ENCODE measurements around the gene FKBP7. TPM values are rescaled to one million over a fixed set of nuclear protein-coding genes. Genes with fewer than 3 reads are reported as not detected.

FKBP7 gene
- total and polyA plus RNA-seq, 2 of the 8 experiments (the other 6 are each of a cell fraction or from before 2014, with no cell fraction given) = 3.6 to 7.0 TPM

GRCh38 chr2:178499640-178500039, 21.2 kb upstream of the FKBP7 start:
- no peak overlapping the region for H4K5ac ChIP-seq (ENCODE audit: insufficient read length, low read depth, low read length)
- no peak overlapping the region for H3K4me3 ChIP-seq (ENCODE audit: extremely low read depth in 1 of 4, insufficient read depth in 2 of 4, low read depth in 3 of 4, low read length in 4 of 4)
- 92% methylated on average over 3 of the region's 3 CpGs; no CpG with 5 or more reads in 1 of the 2 experiments for WGBS, 2 experiments (ENCODE audit: extremely low coverage in 1 of 2, insufficient coverage in 1 of 2, insufficient read length in 1 of 2, insufficient replicate concordance in 2 of 2, low coverage in 1 of 2, low lambda C conversion rate in 2 of 2, missing lambda C conversion rate in 1 of 2)
- peaks cover 0 to 1% of the 10 kb centered on the region in 2 experiments for H4K20me1 ChIP-seq (replicated peaks in 1 of 2; ENCODE audit: control insufficient read depth in 1 of 2, insufficient read depth in 2 of 2, low read length in 2 of 2)
- POLR2A ChIA-PET (ENCODE audit: partially characterized antibody) = interaction anchor here (1.3 kb wide), 1 partner anchor 49 kb away, joined by 5 read pairs; the partner anchor contains the start of genes PJVK and PRKRA
- no peak overlapping the region for H2AFZ ChIP-seq (ENCODE audit: low read length)
- H2BK15ac ChIP-seq (ENCODE audit: low read length) = no peak overlapping the region
- H3K27me3 ChIP-seq (replicated peaks in 1 of 4; ENCODE audit: control insufficient read depth in 3 of 4, extremely low read depth in 1 of 4, insufficient read depth in 3 of 4, low read length in 3 of 4) = no peaks in the 10 kb centered on the region
- no peak overlapping the region for H3K27ac ChIP-seq (ENCODE audit: low read depth, low read length)
- no peak overlapping the region for H3K14ac ChIP-seq (ENCODE audit: insufficient read length)
- H3K79me1 ChIP-seq (ENCODE audit: low read depth, low read length) = no peaks in the 10 kb centered on the region
- H4K91ac ChIP-seq (replicated peaks; ENCODE audit: insufficient read length, low read length) = no peak overlapping the region
- no peak overlapping the region for H3K18ac ChIP-seq (ENCODE audit: extremely low read depth, low read length)
- H3K4ac ChIP-seq (replicated peaks; ENCODE audit: insufficient read length, low read depth, low read length) = no peak overlapping the region
- no peaks in the 10 kb centered on the region for H3K23me2 ChIP-seq (ENCODE audit: low read depth, low read length)
- H3K36me3 ChIP-seq (ENCODE audit: control insufficient read depth in 2 of 4, insufficient read depth in 4 of 4, low read length in 3 of 4) = peaks cover 2 to 33% (median 8%) of the 10 kb centered on the region in 4 experiments; a peak in 7 of 8 replicates
- CTCF ChIA-PET (ENCODE audit: partially characterized antibody) = interaction anchor here (0.8 kb wide), 1 partner anchor 24 kb away, joined by 5 read pairs; no protein-coding TSS in a partner anchor
- H2BK20ac ChIP-seq (ENCODE audit: low read length) = no peak overlapping the region
- FAIRE-seq (no peak), DNase-seq (ENCODE audit: low read depth in 1 of 2, low spot score in 2 of 2) (no peak)
- H3K4me2 ChIP-seq (ENCODE audit: insufficient read depth in 1 of 2, low read depth in 2 of 2, low read length in 2 of 2) = no peak overlapping the region
- no peak overlapping the region for H2BK120ac ChIP-seq (replicated peaks; ENCODE audit: low read depth, low read length)
- no peak overlapping the region for H2AK5ac ChIP-seq (ENCODE audit: low read depth, low read length)
- no peak overlapping the region for H3K9ac ChIP-seq (replicated peaks in 1 of 4; ENCODE audit: extremely low read depth in 1 of 4, low read depth in 3 of 4, low read length in 3 of 4)
- H4K8ac ChIP-seq (ENCODE audit: extremely low read depth, insufficient read depth, low read length) = no peak overlapping the region
- no peaks in the 10 kb centered on the region for H3K9me3 ChIP-seq (ENCODE audit: insufficient read depth in 2 of 2, low read depth in 1 of 2, low read length in 1 of 2)
- no peaks in the 10 kb centered on the region for H3K79me2 ChIP-seq (ENCODE audit: control insufficient read depth in 1 of 2, insufficient read depth in 2 of 2, low read length in 2 of 2)
- no peak overlapping the region for H2BK12ac ChIP-seq (ENCODE audit: low read depth, low read length)
- H3K56ac ChIP-seq (replicated peaks; ENCODE audit: insufficient read length, low read depth, low read length) = no peak overlapping the region
- no peaks in the 10 kb centered on the region for H3K4me1 ChIP-seq (replicated peaks in 1 of 4; ENCODE audit: control insufficient read depth in 3 of 4, insufficient read depth in 4 of 4, low read length in 3 of 4)
- no peak overlapping the region for H2BK5ac ChIP-seq (ENCODE audit: low read depth, low read length)
- H3K23ac ChIP-seq (ENCODE audit: insufficient read length) = no peak overlapping the region
- TF ChIP-seq GTF2F1 (IDR thresholded peaks at IDR 0.05; ENCODE audit: borderline replicate concordance, low read depth, low read length) = no peak
- TF ChIP-seq SAP30 (IDR thresholded peaks at IDR 0.05; ENCODE audit: insufficient read depth, insufficient replicate concordance, low read length) = no peak
- TF ChIP-seq POLR2AphosphoS5 (IDR thresholded peaks at IDR 0.05; ENCODE audit: low read depth, low read length) = no peak
- no peak for TF ChIP-seq POU5F1 (IDR thresholded peaks at IDR 0.05; ENCODE audit: low read depth, low read length)
- no peak for TF ChIP-seq SIN3A (conservative IDR thresholded peaks at IDR 0.05 in 1 of 2, IDR thresholded peaks at IDR 0.05 in 1 of 2; ENCODE audit: low read depth in 1 of 2, low read length in 2 of 2)
- TF ChIP-seq SIX5 (IDR thresholded peaks at IDR 0.05; ENCODE audit: low read depth, low read length) = no peak
- TF ChIP-seq SP4 (IDR thresholded peaks at IDR 0.05; ENCODE audit: low read length) = no peak
- no peak for TF ChIP-seq EZH2 (IDR thresholded peaks at IDR 0.05; ENCODE audit: low read depth, low read length, severe bottlenecking)
- no peak for TF ChIP-seq CHD1 (IDR thresholded peaks at IDR 0.05; ENCODE audit: low read depth, low read length)
- no peak for TF ChIP-seq SRF (IDR thresholded peaks at IDR 0.05; ENCODE audit: low read depth, low read length)
- no peak for TF ChIP-seq SUZ12 (IDR thresholded peaks at IDR 0.05; ENCODE audit: low read length)
- TF ChIP-seq MAFK (IDR thresholded peaks at IDR 0.05; ENCODE audit: low read depth, low read length) = no peak
- no peak for TF ChIP-seq RFX5 (IDR thresholded peaks at IDR 0.05; ENCODE audit: borderline replicate concordance, low read depth, low read length)
- TF ChIP-seq GABPA (IDR thresholded peaks at IDR 0.05; ENCODE audit: borderline replicate concordance, insufficient read depth, low read length) = no peak
- no peak for TF ChIP-seq BCL11A (IDR thresholded peaks at IDR 0.05; ENCODE audit: low read depth in 2 of 2, low read length in 2 of 2)

All from H1 (cell line).